Stimulated activated naive CD8-positive, alpha-beta T cell treated with anti-CD3 and anti-CD28 coated beads, Interleukin-15, Interleukin-2, amounts not matched to agents 100 U/mL and 50 U/mL, for 24 hours (primary cell): ENCODE data around the gene HSP90AB1.

Source experiments
- ATAC-seq: fragments of 150-1000 bp; cut with Tn5 transposase; one replicate; pipeline ENCODE4 v1.10.0; 2021
- DNase-seq: peaks from one replicate; pipeline ENCODE4 v3.0.0; 2021

HSP90AB1 gene

DNA sequence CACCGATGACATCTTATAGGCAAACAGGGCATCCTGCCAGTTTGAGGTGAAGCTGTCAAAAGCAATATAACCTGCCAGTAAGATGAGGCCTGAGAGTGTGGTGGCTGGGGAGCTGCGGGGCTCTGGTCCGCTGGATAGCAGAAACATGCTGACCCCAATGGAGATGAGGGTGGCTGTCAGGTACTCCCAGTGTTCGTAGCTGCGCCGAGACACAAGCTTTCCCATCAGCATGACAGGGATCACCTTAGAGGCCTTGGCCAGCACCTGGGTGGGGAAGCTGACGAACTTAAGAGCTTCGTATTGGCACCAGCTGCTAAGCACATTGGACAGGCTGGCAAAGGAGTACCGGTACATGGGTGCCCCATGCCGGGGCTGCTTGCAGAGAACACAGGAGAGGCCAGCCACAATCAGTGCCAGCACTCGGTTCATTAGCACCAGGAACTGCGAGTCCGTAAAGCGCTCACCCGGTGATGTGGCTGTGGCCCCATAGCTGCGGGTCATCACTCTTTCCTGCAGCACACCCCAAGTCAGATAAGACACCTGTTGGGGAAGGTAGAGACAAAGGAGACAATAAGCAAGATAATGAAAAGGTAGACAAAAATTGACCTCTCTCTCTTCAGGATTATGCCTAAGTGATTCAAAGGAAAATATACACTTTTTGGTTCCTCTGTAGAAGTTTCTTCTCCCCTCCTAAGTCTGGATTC lies 8.4 kb downstream of the HSP90AB1 start:
- DNase-seq (peak; percentile 46), ATAC-seq (peak; percentile 2)

DNA sequence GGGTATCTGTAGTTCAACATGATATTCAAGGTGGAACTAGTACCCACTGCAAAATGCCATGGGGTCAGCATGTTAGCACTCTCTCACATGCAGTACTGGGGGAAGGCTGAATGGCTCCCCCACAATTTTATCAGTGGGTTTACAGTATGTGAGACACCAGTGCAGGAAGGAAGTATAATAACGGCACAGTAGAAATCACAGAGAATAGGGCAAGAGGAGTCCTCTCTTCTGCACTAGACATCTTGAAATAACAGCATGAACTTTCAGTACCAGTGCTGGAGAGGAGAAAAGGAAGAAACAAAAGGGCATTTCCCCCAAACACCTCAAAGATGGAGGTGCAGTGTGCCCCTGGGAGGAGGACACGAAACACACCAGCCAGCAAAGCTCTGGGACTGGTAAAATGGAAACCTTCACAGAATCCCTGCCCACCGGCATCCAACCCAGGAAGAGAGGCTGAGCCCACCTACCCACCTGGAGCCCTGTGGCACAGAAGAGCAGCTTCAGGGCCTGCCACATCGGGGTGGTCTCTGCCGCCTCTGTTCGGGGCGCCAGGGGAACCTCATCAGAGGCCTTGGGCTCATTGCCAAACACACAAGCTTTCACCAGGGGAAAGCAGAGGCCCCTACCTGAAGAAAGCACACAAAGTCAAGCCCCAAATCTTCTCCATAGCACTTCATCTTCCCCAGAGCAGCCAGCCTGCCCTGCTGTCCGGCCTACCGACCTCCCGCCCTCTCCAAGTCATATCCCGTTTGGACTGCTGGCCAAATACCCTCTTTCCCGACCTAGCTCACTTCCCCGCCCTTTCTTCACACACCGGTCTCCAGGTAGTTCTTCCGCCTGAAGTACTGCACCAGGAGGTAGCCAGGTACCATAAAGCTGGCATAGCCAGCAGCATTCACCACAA lies 9.2 kb downstream of the HSP90AB1 start:
- peak; percentile 10 for ATAC-seq
- peak; percentile 36 for DNase-seq

DNA sequence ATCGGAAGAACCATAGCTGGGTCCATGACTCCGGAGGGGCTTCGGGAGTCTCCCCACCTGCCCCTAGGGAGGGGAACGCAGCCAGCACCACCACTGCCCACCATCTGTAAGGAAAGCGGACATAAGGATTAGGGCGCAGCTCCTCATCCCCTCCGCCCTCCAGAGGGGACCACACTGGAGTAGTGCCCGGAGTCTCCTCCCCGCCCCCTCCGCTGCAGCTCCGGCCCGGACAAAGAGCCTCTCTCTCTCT lies 9.8 kb downstream of the HSP90AB1 start:
- DNase-seq (peak; percentile 59), ATAC-seq (no peak)

DNA sequence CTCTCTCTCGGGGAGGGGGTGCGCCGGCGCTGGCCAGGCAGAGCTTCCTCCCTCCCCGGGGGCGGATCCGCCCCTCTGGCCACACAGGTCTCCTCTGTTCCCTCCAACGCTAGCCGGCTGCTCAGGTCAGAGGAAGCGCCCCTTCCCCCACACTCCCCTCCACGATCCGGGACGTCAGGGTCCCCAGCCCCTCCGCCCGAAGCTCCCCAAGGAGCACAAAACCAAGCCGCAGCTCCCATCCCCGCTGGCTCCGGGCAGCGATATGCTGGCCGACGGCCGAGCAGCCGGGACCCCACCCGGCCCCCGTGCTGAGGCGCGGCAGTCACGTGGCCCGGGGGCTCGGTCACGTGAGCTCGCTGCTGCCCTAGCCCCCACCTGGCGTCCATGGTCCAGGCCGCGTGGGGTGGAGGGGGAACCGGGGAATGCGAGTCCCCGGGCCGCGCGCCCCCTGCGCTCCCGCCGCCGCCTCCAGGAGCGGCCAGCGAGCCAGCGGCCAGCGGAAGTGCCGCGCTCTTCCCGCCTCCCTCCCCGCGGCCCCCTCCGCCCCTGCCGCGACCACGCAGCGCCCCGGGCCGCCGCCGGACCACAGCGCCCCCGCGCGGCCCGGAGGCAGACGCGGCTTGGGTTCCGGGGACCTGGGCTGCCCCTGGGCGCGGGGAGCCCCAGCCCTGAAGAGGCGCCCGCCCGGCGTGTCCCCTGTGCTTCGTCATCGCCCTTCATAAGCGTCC lies 10.3 kb downstream of the HSP90AB1 start, which contains the start of gene SLC35B2:
Gene SLC35B2 (minus strand): TSS at position 504 of the 728 bp plus-strand sequence. CDS start 118 bp downstream, at position 386.
- peak; percentile 68 for ATAC-seq
- DNase-seq, result peak; percentile 78

DNA sequence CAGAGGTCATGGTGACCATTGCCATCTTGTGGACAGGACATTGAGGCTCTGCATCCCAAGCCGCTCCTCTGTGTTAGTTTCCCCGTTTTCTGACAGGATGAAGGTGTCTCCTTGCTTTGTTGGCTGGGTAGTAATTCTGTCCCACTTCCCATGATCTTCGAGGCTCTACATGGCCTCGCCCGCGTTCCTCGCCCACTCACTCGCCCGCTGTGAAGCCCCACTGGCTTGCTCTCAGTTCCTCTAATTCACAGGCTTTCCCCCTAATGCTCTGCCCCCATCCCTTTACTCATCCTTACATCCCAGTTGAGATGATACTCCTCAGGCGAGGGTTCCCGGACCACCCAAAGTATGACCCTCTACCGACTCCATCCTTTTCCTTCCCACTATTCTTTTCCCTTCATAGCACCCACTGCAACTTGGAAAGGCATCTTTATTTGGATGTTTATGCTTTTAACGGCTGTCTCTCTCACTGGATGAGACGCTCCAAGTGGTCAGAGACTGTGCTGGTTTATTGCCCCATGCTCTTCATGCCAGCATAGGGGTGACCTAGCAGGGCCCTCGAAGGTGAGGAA lies 10.9 kb downstream of the HSP90AB1 start:
- no peak for DNase-seq
- ATAC-seq, result peak; percentile 0

DNA sequence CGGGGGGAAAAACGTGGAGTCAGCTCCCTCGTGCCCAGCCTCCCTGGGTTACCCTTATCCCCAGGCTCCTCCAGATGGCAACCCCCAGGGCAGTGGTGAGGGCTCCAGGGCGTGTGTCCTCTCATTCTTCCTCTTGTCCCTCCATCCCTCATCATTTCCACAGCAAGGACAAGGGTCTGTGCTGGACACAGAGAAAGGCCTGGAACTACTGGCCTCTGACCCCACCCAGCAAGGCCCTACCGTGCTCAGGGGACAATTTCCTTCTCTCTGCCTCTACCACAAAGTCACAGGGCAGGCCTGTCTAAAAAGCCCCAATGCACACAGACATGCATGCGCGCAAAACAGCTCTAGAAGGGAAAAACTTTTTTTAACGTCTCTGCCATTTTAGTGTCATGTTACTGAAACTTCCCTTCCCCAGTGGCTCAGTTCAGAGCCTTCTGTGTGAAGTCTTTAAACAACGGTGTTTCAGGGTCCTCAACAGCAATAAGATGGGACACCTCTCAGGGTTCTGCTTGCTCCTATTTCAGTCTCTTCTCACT lies 11.5 kb downstream of the HSP90AB1 start:
- DNase-seq (no peak), ATAC-seq (no peak)

DNA sequence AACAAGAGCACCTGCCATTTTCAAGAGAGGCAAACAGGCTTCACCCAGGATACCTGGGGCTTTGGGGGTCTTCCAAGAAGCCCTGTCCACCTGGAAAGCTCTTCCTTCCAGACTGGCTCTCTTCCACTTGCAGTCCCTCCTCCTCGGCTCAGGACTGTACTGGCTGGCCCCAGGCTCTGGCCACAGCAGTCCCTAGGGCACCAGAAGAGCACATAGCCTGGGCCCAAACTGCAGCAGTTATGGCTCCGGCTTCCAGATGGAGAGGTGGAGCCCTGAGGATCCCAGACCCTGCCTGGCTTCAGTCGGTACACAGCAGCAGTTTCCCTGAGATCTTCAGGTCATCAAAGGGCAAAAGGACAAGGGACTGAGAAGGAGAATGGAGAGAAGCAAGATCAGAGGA lies 12.0 kb downstream of the HSP90AB1 start:
- ATAC-seq (no peak), DNase-seq (no peak)

DNA sequence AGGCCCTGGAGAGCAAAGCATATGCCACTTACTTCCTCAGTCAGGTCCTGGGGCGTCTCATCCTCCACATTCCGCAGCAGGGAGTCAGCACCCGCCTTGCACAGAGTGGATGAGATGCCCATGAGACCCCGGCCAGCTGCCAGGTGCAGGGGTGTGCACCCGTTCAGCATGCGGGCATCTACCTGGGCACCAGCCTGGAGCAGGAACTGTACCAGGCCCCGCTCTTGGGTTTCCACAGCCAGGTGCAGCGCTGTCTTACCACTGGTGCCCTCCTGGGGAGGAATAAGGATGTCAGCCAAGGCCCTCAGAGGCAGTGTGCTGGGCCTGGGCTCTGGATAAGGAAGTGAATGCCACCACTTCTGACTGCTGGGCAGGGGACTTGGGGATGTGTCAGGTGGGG lies 13.1 kb downstream of the HSP90AB1 start:
- no peak for ATAC-seq

DNA sequence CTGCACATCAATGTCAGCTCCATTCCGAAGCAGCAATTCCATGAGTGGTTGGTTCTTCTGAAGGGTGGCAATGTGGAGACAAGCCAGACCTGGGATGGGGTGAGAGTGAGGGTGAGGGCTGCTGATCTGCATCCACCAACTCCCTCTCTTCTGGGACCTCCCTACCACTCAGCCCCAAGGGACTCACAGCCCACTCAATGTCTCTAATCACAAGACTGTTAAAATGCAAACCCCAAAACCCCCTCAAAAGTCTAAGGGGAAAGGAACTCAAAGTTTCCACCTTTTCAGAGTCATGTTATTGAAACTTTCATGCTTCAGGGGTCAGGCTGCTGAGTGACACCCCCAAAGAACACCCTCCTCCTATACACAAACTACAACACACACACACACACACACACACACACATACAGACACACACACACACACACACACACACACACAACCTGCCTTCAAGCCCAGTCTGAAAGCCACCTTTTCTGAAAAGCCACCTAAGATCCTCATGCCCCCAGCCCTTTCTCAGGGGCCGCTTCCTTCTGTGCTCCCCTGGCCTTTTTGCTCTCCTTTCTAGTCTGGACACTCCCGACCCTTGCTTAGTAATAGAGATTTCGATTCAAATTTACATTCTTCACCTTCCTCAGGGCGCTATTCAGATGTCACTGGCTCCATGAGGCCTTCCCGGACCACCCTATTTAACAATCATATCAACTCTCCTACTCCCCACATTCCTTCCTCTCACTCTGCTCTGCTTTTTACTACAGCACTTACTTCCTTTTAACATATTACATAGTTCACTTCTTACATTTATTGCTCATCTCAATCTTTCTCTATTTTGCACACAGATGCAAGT lies 13.8 kb downstream of the HSP90AB1 start:
- DNase-seq (no peak), ATAC-seq (no peak)

More for the DNA sequence above, 13.1 kb downstream of the HSP90AB1 start:
- no peak for DNase-seq

DNA sequence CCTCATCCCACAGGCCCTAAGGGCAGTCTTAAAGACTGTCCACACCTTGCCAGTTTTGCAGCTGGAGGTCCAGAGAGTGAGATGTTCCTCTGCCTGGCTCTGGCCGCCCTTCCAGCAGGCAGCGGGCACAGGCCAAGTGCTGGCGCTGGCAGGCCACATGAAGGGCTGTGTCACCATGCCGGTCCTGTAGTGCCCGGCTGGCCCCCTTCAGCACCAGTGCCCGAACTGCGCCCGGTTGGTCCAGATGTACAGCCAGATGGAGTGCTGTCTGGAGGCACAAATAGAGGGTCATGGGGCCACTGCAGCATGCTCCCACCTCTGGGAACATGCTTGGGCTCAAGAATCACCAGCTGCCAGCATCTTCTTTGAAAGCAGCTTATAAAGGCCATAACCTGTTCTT lies 14.7 kb downstream of the HSP90AB1 start:
- DNase-seq, result no peak
- no peak for ATAC-seq

DNA sequence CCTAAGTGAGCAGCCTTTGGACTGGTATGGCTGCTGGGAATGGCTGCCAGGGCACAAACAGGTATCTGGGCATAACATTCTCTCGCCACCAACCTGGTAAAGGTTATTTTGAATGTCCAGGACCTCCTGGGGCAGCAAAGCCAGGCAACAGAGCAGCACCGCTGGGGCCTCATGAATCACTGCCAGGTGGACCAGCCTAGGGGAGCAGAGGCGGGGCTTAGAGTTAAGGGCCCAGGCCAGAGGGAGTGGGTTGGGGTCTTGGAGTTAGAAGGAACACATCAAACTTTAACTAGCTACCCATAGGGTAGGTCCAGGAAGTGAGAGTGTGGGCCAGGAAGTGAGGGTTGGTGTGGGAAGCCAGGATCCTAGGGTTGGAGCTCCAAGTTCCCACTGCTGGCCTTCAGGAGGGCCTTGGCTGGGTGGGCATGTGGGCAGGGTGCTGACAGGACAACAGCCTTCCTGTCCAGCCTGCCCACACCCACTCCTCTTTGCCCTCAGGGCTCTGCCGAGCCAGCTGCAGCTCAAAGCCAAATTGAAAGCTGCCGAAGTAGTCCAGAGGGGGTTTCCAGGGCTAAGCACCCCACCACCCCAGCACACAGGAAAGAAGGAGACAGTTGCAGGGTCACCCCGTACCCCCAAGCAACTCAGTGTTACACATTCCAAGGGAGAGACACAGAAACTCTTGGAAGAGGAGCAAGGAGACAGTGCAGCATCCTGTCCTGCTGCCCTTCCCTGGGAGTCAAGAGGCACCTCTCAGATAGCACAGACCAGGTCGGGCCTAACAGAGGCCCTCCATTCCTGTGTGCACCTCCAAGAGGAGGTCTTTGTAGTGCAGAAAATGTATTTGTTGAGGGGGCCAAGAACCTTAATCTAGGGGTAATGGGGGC lies 15.8 kb downstream of the HSP90AB1 start:
- DNase-seq, result peak; percentile 23

DNA sequence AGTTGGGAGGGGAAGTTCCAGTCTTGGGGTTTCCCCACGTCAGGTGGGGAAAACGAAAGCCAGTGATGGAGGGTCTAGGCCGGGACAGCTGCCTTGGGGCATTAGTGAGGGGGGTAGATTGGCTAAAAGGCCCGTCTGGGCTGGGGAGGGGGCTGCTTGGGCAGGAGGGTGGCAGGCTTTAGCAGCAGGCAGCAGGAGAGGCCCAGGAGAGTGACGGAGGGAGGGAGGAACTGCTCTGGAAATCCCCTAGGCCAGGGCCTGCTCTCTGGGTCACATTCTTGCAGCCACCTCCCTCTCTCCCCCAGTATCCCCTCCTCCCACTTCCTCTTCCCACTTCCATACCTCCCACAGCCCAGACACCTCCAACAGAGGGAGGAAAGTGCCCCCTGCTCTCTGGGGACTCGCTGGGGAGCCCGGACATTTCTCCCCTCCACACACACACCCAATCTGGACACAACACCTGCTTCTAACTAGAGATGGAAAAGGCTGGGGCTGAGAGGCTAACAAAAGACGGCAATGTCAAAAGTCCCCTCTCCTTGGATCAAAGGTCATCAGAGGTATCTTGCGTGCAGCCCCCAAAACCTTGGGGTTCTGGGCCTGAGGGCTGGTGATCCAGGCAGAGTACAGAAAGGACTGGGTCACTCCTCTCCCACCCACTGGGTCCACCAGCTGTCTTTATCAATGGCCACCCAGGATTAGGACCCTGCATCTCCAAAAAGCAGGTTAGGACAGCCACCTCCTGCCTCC lies 16.6 kb downstream of the HSP90AB1 start:
- ATAC-seq, result peak; percentile 16
- DNase-seq, result peak; percentile 55

More for the DNA sequence above, 15.8 kb downstream of the HSP90AB1 start:
- ATAC-seq, result no peak

DNA sequence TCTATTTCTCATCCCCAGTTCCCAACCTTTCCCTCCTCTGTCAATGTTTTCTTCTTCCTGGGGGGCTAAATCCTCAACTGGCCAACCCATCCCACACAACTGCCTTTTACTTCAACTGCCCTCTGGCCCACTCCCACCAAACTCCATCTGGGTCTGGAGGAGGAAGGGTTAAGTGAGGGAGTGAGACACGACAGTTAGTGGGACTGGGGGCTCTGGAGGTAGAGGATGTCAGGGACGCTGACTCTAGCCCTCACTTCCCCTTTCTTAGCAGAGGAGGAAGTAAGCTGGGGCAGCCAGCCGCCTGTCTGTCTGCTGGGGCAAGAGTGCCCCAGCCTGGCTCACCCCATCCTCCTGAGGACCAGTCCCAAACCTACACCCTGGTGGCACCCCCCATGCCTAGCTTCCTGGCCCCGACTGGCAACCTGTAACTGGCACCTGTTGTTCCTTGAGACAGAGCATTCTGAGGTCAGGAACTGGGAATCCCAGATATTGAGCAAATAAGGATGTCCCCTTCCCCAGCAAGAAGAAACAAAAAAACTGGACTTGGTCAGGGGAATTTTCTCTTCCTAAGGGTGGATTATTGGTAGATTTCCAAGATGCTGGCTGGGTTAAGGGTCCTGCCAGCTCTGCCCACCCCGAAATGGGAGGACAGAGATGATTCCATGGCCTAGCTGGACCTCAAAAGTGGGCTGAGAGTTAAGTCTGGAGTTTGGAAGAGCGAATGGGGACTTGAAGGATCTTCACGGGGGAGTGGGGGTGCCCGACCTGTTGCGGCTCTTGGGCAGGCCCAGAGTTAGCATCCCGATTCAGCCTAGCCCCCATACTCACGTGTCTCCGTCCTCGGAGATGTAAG lies 17.5 kb downstream of the HSP90AB1 start:
- ATAC-seq (peak; percentile 37), DNase-seq (peak; percentile 53)

DNA sequence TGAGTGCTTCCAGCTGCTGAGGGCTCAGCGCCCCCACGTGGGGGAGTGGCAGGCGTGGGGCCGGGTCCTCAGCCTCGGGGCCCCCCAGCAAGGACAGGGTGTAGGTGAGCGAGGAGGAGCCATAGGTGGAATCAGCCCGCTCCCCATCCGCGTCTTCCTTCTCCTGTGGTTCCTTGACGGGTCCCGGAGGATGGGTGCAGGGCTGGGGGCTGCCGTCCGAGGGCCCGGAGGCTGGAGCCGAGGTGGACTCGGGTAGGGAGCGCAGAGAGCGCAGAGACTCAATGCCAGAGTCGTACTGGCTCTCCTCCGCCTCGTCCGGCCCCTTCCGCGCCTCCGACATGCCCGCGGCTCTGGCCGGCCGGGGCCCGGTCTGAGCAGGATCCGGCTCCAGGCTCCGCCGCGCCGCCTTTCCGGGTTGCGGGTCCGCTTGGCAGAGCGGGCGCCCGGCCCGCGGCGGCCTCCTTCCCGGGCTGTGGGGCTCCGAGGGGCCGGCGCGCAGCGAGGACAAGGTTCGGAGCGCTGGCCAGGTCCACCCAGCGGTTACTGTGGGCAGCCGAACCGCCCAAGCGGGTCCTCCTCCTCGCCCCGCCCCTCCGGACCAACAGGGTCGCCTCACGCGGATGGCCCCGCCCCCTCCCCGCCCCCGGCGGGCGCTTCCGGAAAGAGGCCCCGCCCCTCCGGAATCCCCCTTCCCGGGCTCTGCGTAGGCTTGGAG lies 18.3 kb downstream of the HSP90AB1 start, which contains the start of gene NFKBIE:
Gene NFKBIE (minus strand): TSS at position 545 of the 715 bp plus-strand sequence. CDS start 205 bp downstream, at position 340.
- DNase-seq (peak; percentile 98), ATAC-seq (peak; percentile 67)

DNA sequence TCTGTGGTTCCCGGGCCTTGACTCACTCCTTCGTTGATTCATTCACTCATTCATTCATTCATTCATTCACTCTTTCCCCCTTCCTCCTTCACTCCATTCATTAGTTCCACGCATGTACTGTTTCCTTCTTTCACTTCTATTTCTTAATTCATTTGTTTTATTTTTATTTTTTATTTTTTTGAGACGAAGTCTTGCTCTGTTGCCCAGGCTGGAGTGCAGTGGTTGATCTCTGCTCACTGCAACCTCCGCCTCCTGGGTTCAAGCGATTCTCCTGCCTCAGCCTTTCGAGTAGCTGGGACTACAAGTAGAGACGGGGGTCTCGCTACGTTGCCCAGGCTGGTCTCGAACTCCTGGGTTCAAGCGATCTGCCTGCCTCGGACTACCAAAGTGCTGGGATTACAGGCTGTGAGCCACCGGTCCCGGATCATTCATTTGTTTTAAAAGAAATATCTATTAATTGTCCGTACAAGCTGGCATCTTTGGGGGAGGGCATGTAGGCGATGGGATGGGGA lies 18.9 kb downstream of the HSP90AB1 start:
- DNase-seq, result no peak
- ATAC-seq, result no peak

DNA sequence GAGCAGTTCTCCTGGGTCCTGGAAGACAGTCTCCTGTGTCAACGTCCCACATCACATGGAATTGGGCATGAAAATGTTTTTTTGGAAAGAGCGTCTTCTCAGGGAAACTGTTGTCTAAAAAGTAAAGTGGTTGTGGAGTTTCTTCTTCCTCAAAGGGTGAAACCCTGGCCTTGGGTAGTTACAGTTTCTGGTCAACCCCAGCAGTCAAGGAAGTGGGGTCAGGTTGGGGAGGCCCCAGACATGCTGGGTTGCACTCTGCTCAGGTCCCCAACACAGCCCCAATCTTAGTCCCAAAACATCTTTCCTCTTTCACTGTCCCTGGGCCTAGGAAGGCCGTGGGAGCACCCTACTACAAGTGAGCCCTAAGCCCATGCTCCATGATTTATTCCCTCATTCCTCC lies 19.4 kb downstream of the HSP90AB1 start:
- DNase-seq (no peak), ATAC-seq (no peak)

DNA sequence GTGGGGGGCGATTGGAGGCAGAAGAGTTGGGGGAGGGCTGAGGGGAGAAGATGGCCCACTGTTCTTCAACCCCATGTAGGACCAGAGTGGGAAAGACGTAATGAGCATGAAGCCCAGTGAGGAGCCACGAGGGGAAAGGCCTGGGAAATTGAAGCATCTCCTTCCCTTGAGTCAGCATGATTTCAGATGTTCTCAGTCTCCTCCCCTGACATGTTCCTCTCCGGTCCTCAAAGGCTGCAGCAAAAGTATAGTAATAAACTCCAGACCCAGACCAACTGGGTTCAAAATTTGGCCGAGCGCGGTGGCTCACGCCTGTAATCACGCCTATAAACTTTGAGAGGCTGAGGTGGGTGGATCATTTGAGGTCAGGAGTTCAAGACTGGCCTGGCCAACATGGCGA lies 20.4 kb downstream of the HSP90AB1 start:
- ATAC-seq, result no peak

More for the DNA sequence above, 20.4 kb downstream of the HSP90AB1 start:
- no peak for DNase-seq
